ENCODE measurements around the gene AGBL4. TPM values are rescaled to one million over a fixed set of nuclear protein-coding genes. Genes with fewer than 3 reads are reported as not detected.
"Not testable (repeated sequence)": the region's sequence is repeated elsewhere in the genome, so short reads cannot be mapped to it uniquely, and the experiment has no call there.

AGBL4 gene
- total RNA-seq, 6 experiments from 2014 or later = not detected

DNA sequence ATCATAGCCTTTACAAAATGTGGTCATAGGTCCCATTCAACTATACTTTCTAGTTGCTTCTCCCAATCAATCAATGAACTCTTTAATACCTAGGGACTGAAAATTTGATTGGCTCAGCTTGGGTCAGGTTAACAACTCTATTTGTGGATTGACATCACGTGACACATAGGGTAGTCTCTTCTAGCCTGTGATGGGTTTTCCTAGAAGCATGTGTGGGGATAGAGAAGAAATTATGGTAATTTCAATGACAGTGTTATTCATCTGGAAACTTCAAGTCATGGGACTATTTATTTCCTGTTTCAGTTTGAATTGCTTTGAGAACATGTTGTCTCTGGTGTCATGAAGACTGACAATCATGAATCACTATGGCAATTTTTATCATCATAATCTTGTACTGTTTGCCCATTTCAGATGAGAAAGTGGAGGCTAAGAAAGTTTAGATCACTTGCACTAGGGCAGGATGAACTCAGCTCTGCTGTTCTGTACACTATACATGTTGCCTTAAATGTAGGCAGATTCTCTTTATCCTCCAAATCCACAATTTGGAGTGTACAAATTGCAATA lies 717.2 kb downstream of the AGBL4 start:
- Mint-ChIP-seq H3K4me3 (no peak overlapping the region), H3K27me3 (ENCODE audit: insufficient read depth) (no peaks in the 10 kb centered on the region), H3K9me3 (peaks cover 29% of the 10 kb centered on the region), H3K27ac (no peak overlapping the region), H3K4me1 (ENCODE audit: low read depth) (no peaks in the 10 kb centered on the region), H3K36me3 (ENCODE audit: low read depth) (peaks cover 7% of the 10 kb centered on the region; the same call in 1 of the 2 replicates)
- TF ChIP-seq, protein P1, sequence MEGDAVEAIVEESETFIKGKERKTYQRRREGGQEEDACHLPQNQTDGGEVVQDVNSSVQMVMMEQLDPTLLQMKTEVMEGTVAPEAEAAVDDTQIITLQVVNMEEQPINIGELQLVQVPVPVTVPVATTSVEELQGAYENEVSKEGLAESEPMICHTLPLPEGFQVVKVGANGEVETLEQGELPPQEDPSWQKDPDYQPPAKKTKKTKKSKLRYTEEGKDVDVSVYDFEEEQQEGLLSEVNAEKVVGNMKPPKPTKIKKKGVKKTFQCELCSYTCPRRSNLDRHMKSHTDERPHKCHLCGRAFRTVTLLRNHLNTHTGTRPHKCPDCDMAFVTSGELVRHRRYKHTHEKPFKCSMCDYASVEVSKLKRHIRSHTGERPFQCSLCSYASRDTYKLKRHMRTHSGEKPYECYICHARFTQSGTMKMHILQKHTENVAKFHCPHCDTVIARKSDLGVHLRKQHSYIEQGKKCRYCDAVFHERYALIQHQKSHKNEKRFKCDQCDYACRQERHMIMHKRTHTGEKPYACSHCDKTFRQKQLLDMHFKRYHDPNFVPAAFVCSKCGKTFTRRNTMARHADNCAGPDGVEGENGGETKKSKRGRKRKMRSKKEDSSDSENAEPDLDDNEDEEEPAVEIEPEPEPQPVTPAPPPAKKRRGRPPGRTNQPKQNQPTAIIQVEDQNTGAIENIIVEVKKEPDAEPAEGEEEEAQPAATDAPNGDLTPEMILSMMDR (IDR thresholded peaks at IDR 0.05) = no peak
- no peak for DNase-seq

DNA sequence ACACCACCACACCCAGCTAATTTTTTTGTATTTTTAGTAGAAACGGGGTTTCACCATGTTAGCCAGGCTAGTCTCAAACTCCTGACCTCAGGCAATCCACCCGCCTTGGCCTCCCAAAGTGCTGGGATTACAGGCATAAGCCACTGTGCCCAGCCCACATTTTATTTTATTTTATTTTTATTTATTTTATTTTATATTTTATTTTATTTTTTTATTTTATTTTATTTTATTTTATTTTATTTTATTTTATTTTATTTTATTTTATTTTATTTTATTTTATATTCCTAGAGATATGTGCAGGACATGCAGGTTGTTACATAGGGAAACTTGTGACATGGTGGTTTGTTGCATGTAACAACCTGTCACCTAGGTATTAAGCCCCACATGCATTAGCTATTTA lies 721.4 kb downstream of the AGBL4 start:
- not testable (repeated sequence) for H3K27ac Mint-ChIP-seq; H3K4me3 Mint-ChIP-seq; H3K4me1 Mint-ChIP-seq (ENCODE audit: low read depth); DNase-seq; H3K36me3 Mint-ChIP-seq (ENCODE audit: low read depth); H3K27me3 Mint-ChIP-seq (ENCODE audit: insufficient read depth)
- H3K9me3 Mint-ChIP-seq = peaks cover 39% of the 10 kb centered on the region

DNA sequence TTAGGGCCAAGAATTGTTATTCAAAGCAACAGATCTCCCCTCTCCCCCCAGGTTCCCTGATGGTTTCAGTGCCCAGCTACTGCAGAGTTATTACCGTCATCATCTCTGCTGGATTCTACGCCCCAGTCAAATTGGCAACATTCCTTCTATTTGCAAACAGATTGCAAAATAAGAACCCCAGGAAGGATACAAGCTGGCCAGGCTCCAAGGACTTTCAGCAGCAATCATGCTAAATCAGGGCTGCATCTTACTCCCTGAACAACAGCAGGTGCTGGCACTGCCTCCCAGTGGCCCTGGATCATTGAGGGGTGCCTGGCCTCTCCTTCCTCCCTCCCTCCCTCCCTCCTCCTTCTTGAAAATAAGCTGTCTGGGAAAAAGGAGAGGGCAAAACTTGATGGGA lies 725.5 kb downstream of the AGBL4 start:
- H3K27me3 Mint-ChIP-seq (ENCODE audit: insufficient read depth) = no peaks in the 10 kb centered on the region; the same call in 1 of the 2 replicates

DNA sequence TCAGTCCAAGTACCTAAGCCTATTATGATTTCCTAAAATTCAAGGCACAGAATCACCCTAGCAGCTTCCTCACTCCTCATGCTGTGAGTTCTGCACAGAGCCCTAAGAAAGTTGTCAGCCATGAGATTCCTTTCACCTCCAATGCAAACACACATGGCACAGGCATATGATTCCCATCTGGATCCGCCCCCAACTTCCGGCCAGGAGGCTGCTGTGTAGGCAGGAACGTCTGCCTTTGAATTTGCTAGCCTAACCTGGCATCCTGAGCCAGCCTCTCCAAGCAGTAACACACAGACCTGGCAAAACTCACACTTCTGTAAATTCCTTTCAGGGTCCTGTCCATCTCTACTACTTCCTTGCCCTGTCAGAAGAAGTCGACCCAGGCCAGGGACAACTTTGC lies 726.0 kb downstream of the AGBL4 start:
- Mint-ChIP-seq H3K27ac (no peak overlapping the region), H3K27me3 (ENCODE audit: insufficient read depth) (no peaks in the 10 kb centered on the region; the same call in 1 of the 2 replicates), H3K4me1 (ENCODE audit: low read depth) (no peaks in the 10 kb centered on the region), H3K36me3 (ENCODE audit: low read depth) (0 out of 2 replicates have a peak, but pooled peaks cover 2% of the 10 kb centered on the region), H3K4me3 (no peak overlapping the region), H3K9me3 (peaks cover 34% of the 10 kb centered on the region)
- no peak for DNase-seq
- TF ChIP-seq, protein P1 (IDR thresholded peaks at IDR 0.05) = no peak

More for the DNA sequence above, 725.5 kb downstream of the AGBL4 start:
- TF ChIP-seq, protein P1 (IDR thresholded peaks at IDR 0.05) = no peak
- H3K4me3 Mint-ChIP-seq = no peak overlapping the region
- H3K36me3 Mint-ChIP-seq (ENCODE audit: low read depth) = 0 out of 2 replicates have a peak, but pooled peaks cover 3% of the 10 kb centered on the region
- H3K9me3 Mint-ChIP-seq = peaks cover 37% of the 10 kb centered on the region
- DNase-seq = no peak
- no peaks in the 10 kb centered on the region for H3K4me1 Mint-ChIP-seq (ENCODE audit: low read depth)
- H3K27ac Mint-ChIP-seq = no peak overlapping the region

DNA sequence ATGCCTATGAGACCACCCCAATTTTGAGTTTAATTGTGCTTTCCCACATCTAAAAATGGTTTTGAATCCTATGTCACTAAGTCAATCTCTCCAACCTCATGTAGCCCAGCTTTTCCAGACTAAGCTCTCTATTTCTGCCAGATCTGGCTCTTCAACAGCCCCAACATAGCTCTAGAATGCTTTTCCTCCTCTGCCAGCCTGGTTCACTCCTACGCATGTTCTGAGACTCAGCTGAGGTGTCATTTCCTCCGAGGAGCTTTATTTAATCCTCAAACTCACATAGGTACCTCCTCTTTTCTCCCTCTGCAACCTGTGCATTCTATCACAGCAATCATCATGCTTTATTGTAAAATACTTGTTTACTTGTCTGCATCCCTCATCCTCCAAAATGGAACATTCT lies 729.2 kb downstream of the AGBL4 start:
- DNase-seq = no peak
- H3K4me1 Mint-ChIP-seq (ENCODE audit: low read depth) = no peaks in the 10 kb centered on the region
- H3K36me3 Mint-ChIP-seq (ENCODE audit: low read depth) = no peaks in the 10 kb centered on the region
- no peaks in the 10 kb centered on the region; the same call in 1 of the 2 replicates for H3K27me3 Mint-ChIP-seq (ENCODE audit: insufficient read depth)
- TF ChIP-seq, protein P1 (IDR thresholded peaks at IDR 0.05) = no peak
- H3K9me3 Mint-ChIP-seq = peaks cover 42% of the 10 kb centered on the region
- H3K27ac Mint-ChIP-seq = no peak overlapping the region
- no peak overlapping the region for H3K4me3 Mint-ChIP-seq

DNA sequence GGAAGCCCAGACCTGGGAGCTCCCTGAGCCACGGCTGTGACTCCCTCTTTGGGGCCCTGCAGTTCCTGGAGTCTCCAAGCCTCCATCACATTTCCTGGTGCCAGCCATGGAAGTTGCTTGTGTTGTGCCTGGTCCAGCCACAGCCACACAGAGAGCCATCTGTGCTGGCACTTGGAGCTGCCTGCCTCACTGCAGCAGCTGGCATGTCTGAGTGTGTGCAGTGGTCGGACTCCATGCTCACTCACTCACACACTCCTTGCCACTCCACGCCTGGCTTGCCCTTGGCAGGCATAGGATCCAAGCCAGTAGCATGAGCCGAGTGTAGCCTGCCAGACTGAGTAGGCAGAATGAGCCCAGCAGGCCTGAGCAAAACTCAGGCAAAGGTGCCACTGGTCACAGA lies 730.7 kb downstream of the AGBL4 start:
- Mint-ChIP-seq H3K4me1 (ENCODE audit: low read depth) (no peaks in the 10 kb centered on the region), H3K36me3 (ENCODE audit: low read depth) (no peaks in the 10 kb centered on the region), H3K9me3 (peaks cover 37% of the 10 kb centered on the region), H3K27ac (no peak overlapping the region), H3K27me3 (ENCODE audit: insufficient read depth) (no peaks in the 10 kb centered on the region; the same call in 1 of the 2 replicates), H3K4me3 (no peak overlapping the region)
- TF ChIP-seq, protein P1 (IDR thresholded peaks at IDR 0.05) = no peak
- DNase-seq = no peak

DNA sequence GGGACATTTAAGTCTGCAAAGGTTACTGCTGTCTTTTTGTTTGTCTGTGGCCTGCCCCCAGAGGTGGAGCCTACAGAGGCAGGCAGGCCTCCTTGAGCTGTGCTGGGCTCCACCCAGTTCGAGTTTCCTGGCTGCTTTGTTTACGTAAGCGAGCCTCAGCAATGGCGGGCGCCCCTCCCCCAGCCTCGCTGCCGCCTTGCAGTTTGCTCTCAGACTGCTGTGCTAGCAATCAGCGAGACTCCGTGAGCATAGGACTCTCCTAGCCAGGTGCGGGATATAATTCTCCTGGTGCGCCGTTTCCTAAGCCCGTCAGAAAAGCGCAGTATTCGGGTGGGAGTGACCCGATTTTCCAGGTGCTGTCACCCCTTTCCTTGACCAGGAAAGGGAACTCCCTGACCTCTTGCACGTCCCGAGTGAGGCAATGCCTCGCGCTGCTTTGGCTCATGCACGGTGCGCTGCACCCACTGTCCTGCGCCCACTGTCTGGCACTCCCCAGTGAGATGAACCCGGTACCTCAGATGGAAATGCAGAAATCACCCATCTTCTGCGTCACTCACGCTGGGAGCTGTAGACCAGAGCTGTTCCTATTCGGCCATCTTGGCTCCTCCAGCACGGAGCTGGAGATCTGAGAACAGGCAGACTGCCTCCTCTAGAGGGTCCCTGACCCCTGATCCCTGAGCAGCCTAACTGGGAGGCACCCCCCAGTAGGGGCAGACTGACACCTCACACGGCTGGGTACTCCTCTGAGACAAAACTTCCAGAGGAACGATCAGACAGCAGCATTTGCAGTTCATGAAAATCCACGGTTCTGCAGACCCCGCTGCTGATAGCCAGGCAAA lies 766.3 kb downstream of the AGBL4 start:
- H3K9me3 Mint-ChIP-seq = peaks cover 48% of the 10 kb centered on the region
- H3K4me3 Mint-ChIP-seq, H3K27ac Mint-ChIP-seq: not testable (repeated sequence)

More for the DNA sequence above, 766.3 kb downstream of the AGBL4 start:
- H3K4me1 Mint-ChIP-seq (ENCODE audit: low read depth); H3K27me3 Mint-ChIP-seq (ENCODE audit: insufficient read depth); DNase-seq; H3K36me3 Mint-ChIP-seq (ENCODE audit: low read depth): not testable (repeated sequence)
